ENCODE results near the gene ROBO1.
"Not testable (repeated sequence)": the region's sequence is repeated elsewhere in the genome, so short reads cannot be mapped to it uniquely, and the experiment has no call there.

ROBO1 gene

GRCh38 chr3:78717041-78717440 is 1050.8 kb downstream of the ROBO1 start:
- DNase-seq: no peak

GRCh38 chr3:78712941-78713340 is 1054.9 kb downstream of the ROBO1 start:
- DNase-seq: no peak

- no peak for DNase-seq
Measured at GRCh38 chr3:78712270-78712669, 1055.5 kb downstream of the ROBO1 start.

DNA sequence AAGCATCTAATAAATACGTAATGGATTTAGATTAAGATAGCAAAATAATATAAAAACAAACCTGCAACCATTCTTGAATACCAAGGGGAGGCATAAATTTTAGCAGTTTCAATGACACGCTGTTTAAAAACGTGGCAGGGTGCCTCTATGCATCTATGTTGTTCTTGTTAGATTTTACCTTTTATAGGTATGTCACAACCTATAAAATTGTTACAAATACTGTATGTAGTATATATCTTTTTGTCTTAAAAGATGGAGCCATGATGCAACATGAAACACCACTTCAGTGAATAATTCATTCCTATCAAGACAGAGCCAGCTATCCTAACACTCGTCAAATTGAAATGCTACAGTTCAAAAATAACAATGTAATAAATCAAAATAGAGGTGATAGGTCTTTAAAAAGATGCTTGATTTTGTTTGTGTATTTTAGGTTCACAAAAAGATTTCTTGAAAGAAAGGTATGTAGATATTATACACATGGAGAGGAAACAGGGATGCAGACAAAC is 1059.2 kb downstream of the ROBO1 start:
- DNase-seq: no peak

DNA sequence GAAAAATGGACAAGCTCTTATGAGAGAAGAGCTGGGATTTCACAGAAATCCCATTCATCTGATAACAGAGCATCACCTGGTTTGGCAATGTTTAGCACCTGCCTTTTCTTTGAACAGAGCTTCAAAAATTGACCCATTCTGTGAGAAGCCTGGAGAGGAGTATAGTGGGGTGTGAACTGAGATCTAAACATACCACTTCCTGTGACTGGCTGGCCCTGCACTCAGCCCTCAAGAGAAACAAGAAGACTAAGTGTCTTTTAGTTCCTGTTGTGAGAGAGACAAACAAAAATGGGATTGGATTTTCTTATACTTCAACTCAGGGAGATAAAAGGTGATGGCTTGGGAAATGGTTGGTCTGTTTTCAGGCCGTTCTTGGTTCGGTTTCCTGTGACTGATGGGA is 1060.2 kb downstream of the ROBO1 start:
- no peak for DNase-seq

- DNase-seq: no peak
Measured at GRCh38 chr3:78706906-78707523, 1060.8 kb downstream of the ROBO1 start.

DNA sequence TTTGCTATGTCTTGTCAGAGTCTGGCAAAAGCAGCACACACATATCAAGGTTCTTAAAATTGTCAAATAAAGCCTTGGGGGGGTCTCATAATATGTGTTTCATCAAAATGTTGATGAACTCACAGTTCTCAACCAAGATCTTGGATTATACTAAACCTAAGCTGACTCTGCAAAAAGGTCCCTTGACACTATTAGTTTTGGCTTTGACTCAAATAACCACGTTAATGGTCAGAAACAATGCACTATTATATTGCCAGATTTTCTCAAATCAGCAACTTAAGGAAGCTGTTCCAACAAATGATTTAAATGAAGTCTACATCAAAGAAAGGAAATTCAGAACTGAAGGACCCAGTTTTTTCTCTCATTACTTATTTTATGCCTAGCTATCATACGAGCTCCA is 1063.9 kb downstream of the ROBO1 start:
- DNase-seq: no peak

- DNase-seq: no peak
Measured at GRCh38 chr3:78701537-78701936, 1066.3 kb downstream of the ROBO1 start.

DNA sequence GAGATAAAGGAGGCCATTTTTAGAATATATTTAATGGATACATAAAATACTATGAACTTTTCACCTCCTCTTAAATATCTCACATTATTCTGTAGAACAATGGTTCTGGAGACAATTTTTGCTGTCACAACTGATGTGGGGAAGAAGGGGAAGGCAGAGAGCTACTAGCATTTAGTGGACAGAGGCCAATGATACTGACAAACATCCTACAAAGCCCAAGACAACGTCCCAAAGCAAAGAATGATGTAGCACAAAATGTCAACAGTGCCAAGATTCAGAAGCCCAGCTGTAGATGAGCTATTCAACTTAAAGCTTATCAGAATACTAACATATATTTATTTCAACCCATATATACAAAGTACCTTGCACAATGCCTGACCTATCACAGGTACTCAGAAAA is 1069.4 kb downstream of the ROBO1 start:
- no peak for DNase-seq

- DNase-seq: no peak
Measured at GRCh38 chr3:78697426-78697825, 1070.4 kb downstream of the ROBO1 start.

DNA sequence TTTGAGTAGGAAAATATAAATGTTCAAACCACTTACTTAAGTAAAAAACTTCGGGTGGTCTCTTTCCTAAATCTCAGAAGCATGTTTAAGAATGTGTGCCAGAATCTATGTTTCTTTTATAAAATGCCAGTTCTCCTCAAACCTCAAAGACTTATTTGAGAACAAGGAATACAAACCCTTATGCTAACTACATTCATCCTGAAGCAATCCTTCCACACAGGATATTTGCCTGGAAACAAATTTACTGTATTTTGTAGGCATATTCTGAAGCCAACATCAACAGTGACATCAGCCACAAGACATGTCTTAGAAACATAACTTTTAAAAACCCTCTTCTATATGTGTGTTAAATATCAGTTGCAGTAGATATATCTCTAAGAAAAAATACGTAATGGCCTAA is 1077.0 kb downstream of the ROBO1 start:
- no peak for DNase-seq

DNA sequence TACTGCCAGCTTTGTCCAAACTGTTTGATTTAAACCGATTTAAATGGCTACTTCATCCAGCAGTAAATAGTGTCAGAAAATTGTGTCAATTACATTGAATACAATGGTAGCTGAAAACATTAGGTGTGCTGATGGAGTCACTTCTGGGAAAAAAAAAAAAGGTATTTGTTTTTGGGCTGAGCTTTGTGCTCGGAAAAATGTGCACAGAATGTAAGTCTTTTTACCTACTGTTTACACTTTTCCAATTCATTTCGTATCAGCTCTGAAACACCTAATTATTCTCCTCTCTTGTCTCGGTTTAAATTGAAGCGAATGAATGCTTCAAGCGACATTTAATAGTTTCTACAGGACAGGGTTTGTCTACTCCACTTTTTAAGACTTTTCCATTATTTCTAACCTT is 1078.4 kb downstream of the ROBO1 start:
- DNase-seq: no peak

DNA sequence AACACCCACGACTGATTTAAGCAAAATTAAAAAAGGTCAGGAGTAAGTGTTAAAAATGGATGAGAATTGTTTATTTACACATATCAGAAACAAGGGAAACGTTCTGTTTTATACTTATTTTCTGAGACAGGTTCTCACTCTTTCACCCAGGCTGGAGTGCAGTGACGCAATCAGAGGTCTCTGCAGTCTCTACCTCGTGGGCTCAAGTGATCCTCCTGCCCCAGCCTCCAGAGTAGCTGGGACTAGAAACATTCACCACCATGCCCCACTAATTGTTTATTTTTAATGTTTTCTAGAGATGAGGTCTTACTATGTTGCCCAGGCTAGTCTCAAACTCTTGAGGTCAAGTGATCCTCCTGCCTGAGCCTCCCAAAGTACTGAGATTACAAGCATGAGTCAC is 1080.3 kb downstream of the ROBO1 start:
- DNase-seq: no peak

- DNase-seq: no peak
Measured at GRCh38 chr3:78683284-78683683, 1084.5 kb downstream of the ROBO1 start.

DNA sequence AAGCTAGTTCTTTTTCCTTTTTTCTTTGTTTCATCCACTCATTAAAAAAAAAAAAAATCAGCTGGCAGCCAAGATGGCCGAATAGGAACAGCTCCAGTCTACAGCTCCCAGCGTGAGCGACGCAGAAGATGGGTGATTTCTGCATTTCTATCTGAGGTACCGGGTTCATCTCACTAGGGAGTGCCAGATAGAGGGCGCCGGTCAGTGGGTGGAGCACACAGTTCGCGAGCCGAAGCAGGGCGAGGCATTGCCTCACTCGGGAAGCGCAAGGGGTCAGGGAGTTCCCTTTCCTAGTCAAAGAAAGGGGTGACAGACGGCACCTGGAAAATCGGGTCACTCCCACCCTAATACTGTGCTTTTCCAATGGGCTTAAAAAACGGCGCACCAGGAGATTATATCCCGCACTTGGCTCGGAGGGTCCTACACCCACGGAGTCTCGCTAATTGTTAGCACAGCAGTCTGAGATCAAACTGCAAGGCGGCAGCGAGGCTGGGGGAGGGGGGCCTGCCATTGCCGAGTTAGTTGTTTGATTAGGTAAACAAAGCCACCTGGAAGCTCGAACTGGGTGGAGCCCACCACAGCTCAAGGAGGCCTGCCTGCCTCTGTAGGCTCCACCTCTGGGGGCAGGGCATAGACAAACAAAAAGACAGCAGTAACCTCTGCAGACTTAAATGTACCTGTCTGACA is 1092.5 kb downstream of the ROBO1 start:
- not testable (repeated sequence) for DNase-seq

- DNase-seq: no peak
Measured at GRCh38 chr3:78670746-78671145, 1097.1 kb downstream of the ROBO1 start.

GRCh38 chr3:78670094-78670493 is 1097.7 kb downstream of the ROBO1 start:
- DNase-seq: no peak

DNA sequence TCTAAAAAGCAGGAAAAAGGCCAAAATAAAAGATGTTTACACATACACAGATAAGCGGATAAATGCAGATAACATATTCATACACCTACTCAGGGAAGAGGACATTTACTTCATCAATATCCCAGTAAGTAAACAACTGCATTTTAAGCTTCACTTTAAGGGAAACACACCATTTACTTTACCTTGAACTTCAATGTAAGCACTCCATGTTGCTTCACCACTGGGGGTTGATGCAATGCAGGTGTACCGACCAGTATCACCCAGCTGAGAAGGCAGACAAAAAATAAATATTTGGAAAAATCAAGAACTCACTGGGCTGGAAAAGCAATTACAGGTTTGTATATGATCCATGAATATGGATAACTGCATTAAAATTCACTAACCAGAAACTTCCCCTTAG is 1099.5 kb downstream of the ROBO1 start:
- DNase-seq: no peak

- no peak for DNase-seq
Measured at GRCh38 chr3:78666470-78666800, 1101.4 kb downstream of the ROBO1 start.

GRCh38 chr3:78665776-78666469 is 1101.9 kb downstream of the ROBO1 start:
- no peak for DNase-seq

- no peak for DNase-seq
Measured at GRCh38 chr3:78665101-78665500, 1102.7 kb downstream of the ROBO1 start.

DNA sequence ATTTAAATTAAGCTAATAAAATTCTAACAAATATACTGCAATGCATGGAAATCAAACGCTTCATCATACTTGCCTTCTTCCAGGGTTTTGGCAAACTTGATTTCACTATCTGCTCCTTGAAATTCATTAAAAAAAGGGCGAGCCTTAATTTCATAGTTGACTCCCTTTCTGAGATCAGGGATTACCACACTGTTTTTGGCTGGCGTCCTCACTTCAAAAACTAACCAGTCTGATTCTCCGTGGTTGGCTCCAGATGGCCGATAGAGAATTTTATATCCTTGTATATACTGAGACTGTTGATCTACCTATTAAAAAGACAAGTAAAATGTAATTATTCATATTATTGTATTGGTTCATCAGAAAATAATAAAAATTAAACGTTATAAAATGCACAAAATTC is 1106.8 kb downstream of the ROBO1 start:
- DNase-seq: no peak

GRCh38 chr3:78659386-78659987 is 1108.3 kb downstream of the ROBO1 start:
- DNase-seq: peak; percentile 47

- no peak for DNase-seq
Measured at GRCh38 chr3:78647726-78648125, 1120.1 kb downstream of the ROBO1 start.

All from RPMI8226 (cell line).